Lower leg skin (tissue), 4 donors: Measurements from ENCODE around the gene HGFAC. TPM values are rescaled to one million over a fixed set of nuclear protein-coding genes. Genes with fewer than 3 reads are reported as not detected.

ENCODE experiments used
- DNase-seq, 2 donors: peaks; one replicate each; pipeline ENCODE4 v3.0.0-alpha.2; 2019; ENCODE audit warnings: low spot score in 2 of 2
- H3K4me3 ChIP-seq: fragments of 200-600 bp; sonication (generic); 2 replicates; pipeline ENCODE4 v1.5.1; 2017; ENCODE audit warnings: mild to moderate bottlenecking, low read depth; ENCODE audit not compliant: poor library complexity, severe bottlenecking
- POLR2A ChIP-seq, 2 donors: fragments of 450-650 bp; IDR thresholded peaks; one replicate each; pipeline ENCODE4 v1.6.1; 2016 to 2017; ENCODE audit warnings: antibody characterized with exemption in 2 of 2, mild to moderate bottlenecking in 1 of 2, moderate library complexity in 1 of 2
- WGBS, 2 donors: methylation state at CpG; one replicate each; pipeline ENCODE4 v1.1.5; 2018; 5-methylcytosine and 5-hydroxymethylcytosine counted together
- intact Hi-C: fragments of 100-400 bp; cut with DNase I; formaldehyde crosslinking; loops from one replicate; pipeline ENCODE4 v1.15.0; 2023; ENCODE audit warnings: low total_unique reads
- total RNA-seq, 4 donors: library from RNA; depleted of rRNA; stranded (reverse); fragments of >200 nt; gene quantifications; one replicate each; pipeline ENCODE4 v1.1.0, GENCODE V29; 2016
- TF ChIP-seq, protein P1 (sequence below), 3 donors: fragments of 450-650 bp; IDR thresholded peaks; one replicate each; pipeline ENCODE4 v1.5.1; 2016; ENCODE audit warnings: antibody characterized with exemption in 3 of 3, mild to moderate bottlenecking in 3 of 3, moderate library complexity in 2 of 3

The HGFAC gene
- under 1 TPM in 1 of 4 donors, not detected in 3; 0.38 TPM for total RNA-seq

DNA sequence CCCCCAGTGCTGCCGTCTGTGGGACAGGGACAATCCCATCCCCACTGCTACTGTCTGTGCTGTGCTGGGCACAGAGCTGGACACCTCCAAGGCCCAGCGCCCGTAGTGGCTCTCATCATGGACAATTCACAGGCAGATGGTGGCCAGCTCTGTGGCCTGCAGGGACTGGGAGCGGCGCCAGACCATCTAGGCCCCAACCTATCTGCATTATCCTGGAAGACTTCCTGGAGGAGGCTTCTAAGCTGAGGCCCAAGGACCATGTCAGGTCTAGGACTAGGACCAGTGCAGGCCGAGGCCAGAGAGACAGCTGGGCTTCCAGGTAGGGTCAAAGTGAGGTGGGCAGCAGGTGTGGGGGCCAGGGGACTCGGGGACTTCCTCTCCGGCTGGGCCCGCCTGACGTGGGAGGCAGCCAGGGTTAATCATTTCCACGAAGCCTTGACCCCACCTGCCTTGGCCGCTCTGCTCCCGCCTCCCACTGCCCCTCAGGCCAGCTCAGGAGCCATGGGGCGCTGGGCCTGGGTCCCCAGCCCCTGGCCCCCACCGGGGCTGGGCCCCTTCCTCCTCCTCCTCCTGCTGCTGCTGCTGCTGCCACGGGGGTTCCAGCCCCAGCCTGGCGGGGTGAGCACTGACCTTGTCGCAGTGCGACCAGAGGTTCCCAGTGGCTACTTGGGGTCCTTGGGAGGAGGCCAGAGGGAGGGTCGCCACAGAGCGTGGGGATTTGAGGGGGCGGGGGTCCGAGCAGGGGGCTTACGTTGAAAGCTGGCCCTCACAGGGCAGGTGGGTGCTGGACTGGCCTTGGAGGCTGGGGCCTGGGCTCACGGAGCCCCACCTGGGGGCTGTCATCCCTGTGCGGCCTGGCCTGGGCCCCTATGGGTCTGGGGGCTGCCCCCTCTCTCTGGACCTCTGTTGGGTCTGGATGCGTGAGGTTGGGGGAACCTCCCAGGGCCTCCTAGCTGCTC, at the start of gene HGFAC:
TSS of gene HGFAC (plus strand) at position 468 of the 959 bp plus-strand sequence. CDS start at position 502, 34 bp downstream.
- H3K4me3 ChIP-seq = no peak within 1 kb of the TSS
- TF ChIP-seq, protein P1, sequence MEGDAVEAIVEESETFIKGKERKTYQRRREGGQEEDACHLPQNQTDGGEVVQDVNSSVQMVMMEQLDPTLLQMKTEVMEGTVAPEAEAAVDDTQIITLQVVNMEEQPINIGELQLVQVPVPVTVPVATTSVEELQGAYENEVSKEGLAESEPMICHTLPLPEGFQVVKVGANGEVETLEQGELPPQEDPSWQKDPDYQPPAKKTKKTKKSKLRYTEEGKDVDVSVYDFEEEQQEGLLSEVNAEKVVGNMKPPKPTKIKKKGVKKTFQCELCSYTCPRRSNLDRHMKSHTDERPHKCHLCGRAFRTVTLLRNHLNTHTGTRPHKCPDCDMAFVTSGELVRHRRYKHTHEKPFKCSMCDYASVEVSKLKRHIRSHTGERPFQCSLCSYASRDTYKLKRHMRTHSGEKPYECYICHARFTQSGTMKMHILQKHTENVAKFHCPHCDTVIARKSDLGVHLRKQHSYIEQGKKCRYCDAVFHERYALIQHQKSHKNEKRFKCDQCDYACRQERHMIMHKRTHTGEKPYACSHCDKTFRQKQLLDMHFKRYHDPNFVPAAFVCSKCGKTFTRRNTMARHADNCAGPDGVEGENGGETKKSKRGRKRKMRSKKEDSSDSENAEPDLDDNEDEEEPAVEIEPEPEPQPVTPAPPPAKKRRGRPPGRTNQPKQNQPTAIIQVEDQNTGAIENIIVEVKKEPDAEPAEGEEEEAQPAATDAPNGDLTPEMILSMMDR (IDR thresholded peaks at IDR 0.05) = no peak
- TF ChIP-seq POLR2A (IDR thresholded peaks at IDR 0.05) = no peak
- intact Hi-C loops = loop anchor here (5.0 to 10.0 kb wide), 2 partner anchors 99 to 337 kb away; no protein-coding TSS in a partner anchor
- WGBS, 2 donors = 82 to 83% methylated on average over 18 to 26 of the region's 27 CpGs
- no peak for DNase-seq

DNA sequence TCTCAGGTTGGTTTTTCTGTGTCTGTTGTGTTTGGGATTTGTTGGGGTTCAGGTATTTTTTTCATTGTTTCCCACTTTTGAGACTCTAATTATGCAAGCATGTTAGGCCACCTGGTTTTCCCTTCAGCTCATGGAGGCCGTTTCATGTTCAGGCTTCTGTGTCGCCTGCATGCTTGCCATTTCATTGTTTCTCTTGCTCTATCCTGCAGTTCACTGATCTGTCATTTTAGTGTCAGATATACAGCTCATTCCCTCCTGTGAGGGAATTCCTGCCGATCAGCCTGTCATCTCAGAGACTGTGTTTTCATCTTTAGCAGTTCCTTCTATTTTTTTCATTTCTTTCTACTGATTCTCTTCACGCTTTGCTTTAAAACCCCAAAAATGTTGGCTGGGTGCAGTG, 49.4 kb upstream of the HGFAC start:
- no peak overlapping the region for H3K4me3 ChIP-seq
- TF ChIP-seq, protein P1 (IDR thresholded peaks at IDR 0.05) = no peak
- intact Hi-C loops = no loop called here
- DNase-seq = no peak
- WGBS, 2 donors = 66 to 78% methylated on average over 4 of the region's 4 CpGs

DNA sequence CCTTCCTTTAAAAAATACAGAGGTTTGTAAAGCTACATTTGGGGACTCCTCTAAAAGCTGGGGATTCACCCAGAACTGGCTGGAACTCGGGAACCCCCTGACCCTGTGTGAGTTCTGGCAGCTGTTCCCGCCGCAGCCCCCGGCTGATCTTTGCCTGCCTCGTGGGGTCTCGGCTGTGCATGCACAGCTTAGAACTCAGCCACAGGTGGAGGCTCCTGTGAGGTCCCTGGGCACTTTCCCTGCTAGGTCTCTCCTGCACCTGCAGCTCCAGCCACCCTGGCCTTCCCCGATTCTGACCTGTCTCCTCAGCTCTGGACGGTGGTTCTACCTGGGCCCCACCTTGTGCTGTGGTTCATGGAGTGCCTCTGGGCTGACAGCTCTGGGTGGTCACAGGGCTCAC, 48.6 kb upstream of the HGFAC start:
- intact Hi-C loops = no loop called here
- WGBS, 2 donors = 92 to 94% methylated on average over 8 of the region's 8 CpGs
- peak in 1 of 2 donors; percentile 54 for DNase-seq
- H3K4me3 ChIP-seq = no peak overlapping the region
- no peak for TF ChIP-seq POLR2A (IDR thresholded peaks at IDR 0.05)
- TF ChIP-seq, protein P1 (IDR thresholded peaks at IDR 0.05) = no peak

DNA sequence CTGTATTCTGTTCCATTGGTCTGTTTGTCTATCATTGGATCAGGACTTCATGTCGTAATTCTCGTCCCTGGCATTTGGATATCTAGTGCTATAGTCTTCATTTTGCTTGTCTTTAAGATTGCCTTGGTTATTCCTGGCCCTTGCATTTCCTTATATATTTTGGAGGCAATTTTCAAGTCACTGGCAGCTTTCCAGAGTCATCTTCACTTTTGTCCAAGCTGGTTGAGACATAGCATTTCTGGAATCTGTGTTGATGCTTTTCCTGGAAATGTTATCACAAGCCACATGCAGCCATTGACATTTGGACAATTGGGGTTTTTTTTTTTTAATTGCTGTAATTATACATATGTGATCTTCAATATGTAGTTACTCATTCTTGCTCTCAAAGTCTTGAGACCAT, 45.2 kb upstream of the HGFAC start:
- intact Hi-C loops = no loop called here
- DNase-seq = no peak
- H3K4me3 ChIP-seq = no peak overlapping the region
- TF ChIP-seq, protein P1 (IDR thresholded peaks at IDR 0.05) = no peak
- no peak for TF ChIP-seq POLR2A (IDR thresholded peaks at IDR 0.05)
- 46 to 97% methylated on average over 2 of the region's 2 CpGs for WGBS, 2 donors

DNA sequence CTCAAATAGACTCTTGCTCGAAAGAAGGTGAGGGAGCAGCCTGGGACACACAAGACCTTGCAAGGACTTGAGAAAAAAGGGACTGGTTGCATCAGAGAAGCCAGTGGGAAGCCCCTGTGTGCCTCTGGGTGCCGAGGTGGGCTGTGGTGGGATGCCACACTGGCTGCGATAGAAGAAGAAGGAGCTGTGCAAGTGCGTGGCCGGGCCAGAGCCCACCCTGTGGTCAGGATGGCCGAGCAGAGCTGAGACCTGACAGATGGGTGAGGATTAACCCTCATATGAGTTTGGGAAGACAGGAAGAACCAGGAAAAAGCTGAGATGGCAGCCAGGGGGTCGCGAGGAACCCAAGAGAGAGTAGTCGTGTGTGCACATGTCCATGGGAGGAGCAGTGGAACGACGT, 44.6 kb upstream of the HGFAC start:
- no peak overlapping the region for H3K4me3 ChIP-seq
- intact Hi-C loops = no loop called here
- 91 to 93% methylated on average over 11 of the region's 11 CpGs for WGBS, 2 donors
- no peak for TF ChIP-seq POLR2A (IDR thresholded peaks at IDR 0.05)
- TF ChIP-seq, protein P1 (IDR thresholded peaks at IDR 0.05) = no peak
- DNase-seq = peak in 1 of 2 donors; percentile 74
